K562 (cell line): ENCODE results near the gene MAP3K4. TPM values are rescaled to one million over a fixed set of nuclear protein-coding genes. Genes with fewer than 3 reads are reported as not detected.

ENCODE experiments used
- IRF2 ChIP-seq: sonication (generic); formaldehyde crosslinking; IDR thresholded peaks from 2 replicates; pipeline ENCODE4 v1.8.1; 2022; ENCODE audit warnings: mild to moderate bottlenecking, missing genetic modification reagents
- PKNOX1 ChIP-seq: fragments of 450-650 bp; IDR thresholded peaks from 2 replicates; pipeline ENCODE4 v1.6.1; 2016
- RBBP5 ChIP-seq: fragments of 200-600 bp; sonication (generic); IDR thresholded peaks from 2 replicates; pipeline ENCODE4 v1.6.1; 2012; ENCODE audit warnings: borderline replicate concordance, mild to moderate bottlenecking, low read length, control low read depth, inconsistent platforms; ENCODE audit not compliant: insufficient read depth, poor library complexity, severe bottlenecking
- RFX7 ChIP-seq: fragments of 250-450 bp; sonication (Bioruptor Pico); IDR thresholded peaks from 2 replicates; pipeline ENCODE4 v1.5.1; 2021; ENCODE audit warnings: mild to moderate bottlenecking
- ZBTB49 ChIP-seq: sonication (generic); formaldehyde crosslinking; IDR thresholded peaks from 2 replicates; pipeline ENCODE4 v1.8.0; 2022; ENCODE audit warnings: missing genetic modification reagents, mild to moderate bottlenecking, borderline replicate concordance
- polyA plus RNA-seq, 8 experiments: library from polyadenylated mRNA; depleted of rRNA in 4 of 8; stranded (reverse) in 5 of 8; unstranded in 3 of 8; fragments of >200 nt; fragmentation: Nextera tagmentation in 2 of 8; fragmentation: Illumina TruSeq in 1 of 8; extraction: Ambion mirVana in 2 of 8; extraction: Trizol in 1 of 8; gene quantifications; 2 replicates each; pipeline versions ENCODE4 v1.2.1 to v1.2.3, GENCODE V29; 2011 to 2014; ENCODE audit warnings: inconsistent platforms in 1 of 8, missing spikeins in 1 of 8
- total RNA-seq, 7 experiments: library from RNA; depleted of rRNA in 6 of 7; stranded (reverse); fragments of >200 nt in 6 of 7; fragmentation: Illumina TruSeq in 2 of 7; extraction: Trizol in 2 of 7; gene quantifications; 2 replicates each; pipeline versions ENCODE4 v1.2.1 to v1.2.3, GENCODE V29; 2011 to 2021; ENCODE audit warnings: low replicate concordance in 1 of 7
- TF ChIP-seq, protein P1 (sequence below): fragments of 250-450 bp; sonication (Bioruptor Pico); IDR thresholded peaks from 2 replicates; pipeline ENCODE4 v1.4.0; 2020
- TF ChIP-seq, protein P2 (sequence below): IDR thresholded peaks from 3 replicates; pipeline ENCODE4 v1.6.1; 2011; ENCODE audit warnings: borderline replicate concordance, mild to moderate bottlenecking; ENCODE audit not compliant: insufficient read length, insufficient read depth
- TF ChIP-seq, protein P3 (sequence below): IDR thresholded peaks from 2 replicates; pipeline ENCODE4 v1.6.1; 2011; ENCODE audit not compliant: insufficient read length; ENCODE audit errors: extremely low read depth

Gene MAP3K4
- total and polyA plus RNA-seq, 9 of the 15 experiments (the other 6 are each of a cell fraction or from before 2014, with no cell fraction given), result 21.0 to 77.2 (median 48.9) TPM

DNA sequence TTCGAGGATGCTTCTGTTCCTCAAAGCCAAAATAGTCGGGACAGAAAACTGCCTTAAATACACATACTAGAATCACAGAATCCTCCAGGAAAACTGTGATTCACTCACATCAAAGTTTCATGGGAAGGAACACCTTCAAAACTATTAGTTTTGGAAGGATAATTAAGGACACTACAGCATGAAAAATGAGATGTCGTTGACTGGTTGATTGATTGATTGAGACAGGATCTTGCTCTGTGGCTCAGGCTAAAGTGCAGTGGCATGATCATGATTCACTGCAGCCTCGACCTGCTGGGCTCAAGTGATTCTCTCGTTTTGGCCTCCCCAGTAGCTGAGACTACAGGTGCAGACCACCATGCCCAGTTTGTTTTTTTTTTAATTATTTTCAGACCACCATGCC lies 25.7 kb upstream of the MAP3K4 start (continued):
- TF ChIP-seq RFX7 (no peak), RBBP5 (no peak), IRF2 (CRISPR knock-in tag) (no peak), PKNOX1 (peak; percentile 56), ZBTB49 (CRISPR knock-in tag) (no peak)
- TF ChIP-seq, protein P1, sequence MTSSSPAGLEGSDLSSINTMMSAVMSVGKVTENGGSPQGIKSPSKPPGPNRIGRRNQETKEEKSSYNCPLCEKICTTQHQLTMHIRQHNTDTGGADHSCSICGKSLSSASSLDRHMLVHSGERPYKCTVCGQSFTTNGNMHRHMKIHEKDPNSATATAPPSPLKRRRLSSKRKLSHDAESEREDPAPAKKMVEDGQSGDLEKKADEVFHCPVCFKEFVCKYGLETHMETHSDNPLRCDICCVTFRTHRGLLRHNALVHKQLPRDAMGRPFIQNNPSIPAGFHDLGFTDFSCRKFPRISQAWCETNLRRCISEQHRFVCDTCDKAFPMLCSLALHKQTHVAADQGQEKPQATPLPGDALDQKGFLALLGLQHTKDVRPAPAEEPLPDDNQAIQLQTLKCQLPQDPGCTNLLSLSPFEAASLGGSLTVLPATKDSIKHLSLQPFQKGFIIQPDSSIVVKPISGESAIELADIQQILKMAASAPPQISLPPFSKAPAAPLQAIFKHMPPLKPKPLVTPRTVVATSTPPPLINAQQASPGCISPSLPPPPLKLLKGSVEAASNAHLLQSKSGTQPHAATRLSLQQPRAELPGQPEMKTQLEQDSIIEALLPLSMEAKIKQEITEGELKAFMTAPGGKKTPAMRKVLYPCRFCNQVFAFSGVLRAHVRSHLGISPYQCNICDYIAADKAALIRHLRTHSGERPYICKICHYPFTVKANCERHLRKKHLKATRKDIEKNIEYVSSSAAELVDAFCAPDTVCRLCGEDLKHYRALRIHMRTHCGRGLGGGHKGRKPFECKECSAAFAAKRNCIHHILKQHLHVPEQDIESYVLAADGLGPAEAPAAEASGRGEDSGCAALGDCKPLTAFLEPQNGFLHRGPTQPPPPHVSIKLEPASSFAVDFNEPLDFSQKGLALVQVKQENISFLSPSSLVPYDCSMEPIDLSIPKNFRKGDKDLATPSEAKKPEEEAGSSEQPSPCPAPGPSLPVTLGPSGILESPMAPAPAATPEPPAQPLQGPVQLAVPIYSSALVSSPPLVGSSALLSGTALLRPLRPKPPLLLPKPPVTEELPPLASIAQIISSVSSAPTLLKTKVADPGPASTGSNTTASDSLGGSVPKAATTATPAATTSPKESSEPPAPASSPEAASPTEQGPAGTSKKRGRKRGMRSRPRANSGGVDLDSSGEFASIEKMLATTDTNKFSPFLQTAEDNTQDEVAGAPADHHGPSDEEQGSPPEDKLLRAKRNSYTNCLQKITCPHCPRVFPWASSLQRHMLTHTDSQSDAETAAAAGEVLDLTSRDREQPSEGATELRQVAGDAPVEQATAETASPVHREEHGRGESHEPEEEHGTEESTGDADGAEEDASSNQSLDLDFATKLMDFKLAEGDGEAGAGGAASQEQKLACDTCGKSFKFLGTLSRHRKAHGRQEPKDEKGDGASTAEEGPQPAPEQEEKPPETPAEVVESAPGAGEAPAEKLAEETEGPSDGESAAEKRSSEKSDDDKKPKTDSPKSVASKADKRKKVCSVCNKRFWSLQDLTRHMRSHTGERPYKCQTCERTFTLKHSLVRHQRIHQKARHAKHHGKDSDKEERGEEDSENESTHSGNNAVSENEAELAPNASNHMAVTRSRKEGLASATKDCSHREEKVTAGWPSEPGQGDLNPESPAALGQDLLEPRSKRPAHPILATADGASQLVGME, result no peak
- TF ChIP-seq, protein P2, sequence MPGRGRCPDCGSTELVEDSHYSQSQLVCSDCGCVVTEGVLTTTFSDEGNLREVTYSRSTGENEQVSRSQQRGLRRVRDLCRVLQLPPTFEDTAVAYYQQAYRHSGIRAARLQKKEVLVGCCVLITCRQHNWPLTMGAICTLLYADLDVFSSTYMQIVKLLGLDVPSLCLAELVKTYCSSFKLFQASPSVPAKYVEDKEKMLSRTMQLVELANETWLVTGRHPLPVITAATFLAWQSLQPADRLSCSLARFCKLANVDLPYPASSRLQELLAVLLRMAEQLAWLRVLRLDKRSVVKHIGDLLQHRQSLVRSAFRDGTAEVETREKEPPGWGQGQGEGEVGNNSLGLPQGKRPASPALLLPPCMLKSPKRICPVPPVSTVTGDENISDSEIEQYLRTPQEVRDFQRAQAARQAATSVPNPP, result no peak
- TF ChIP-seq, protein P3, sequence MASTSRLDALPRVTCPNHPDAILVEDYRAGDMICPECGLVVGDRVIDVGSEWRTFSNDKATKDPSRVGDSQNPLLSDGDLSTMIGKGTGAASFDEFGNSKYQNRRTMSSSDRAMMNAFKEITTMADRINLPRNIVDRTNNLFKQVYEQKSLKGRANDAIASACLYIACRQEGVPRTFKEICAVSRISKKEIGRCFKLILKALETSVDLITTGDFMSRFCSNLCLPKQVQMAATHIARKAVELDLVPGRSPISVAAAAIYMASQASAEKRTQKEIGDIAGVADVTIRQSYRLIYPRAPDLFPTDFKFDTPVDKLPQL, result no peak
